Omental fat pad (tissue), 4 donors: ENCODE data around the gene TEDC1. TPM values are rescaled to one million over a fixed set of nuclear protein-coding genes. Genes with fewer than 3 reads are reported as not detected.
A peak's percentile ranks its signal among the peaks of the same experiment; 100 is the strongest.

Experiments used
- ATAC-seq: fragments of 150-250 bp; one replicate; pipeline ENCODE4 v1.9.1; 2016; ENCODE audit warnings: mild to moderate bottlenecking, moderate library complexity; ENCODE audit not compliant: low FRiP score
- DNase-seq: peaks from one replicate; pipeline ENCODE4 v3.0.0-alpha.2; 2019; ENCODE audit warnings: low spot score
- CTCF ChIP-seq, 3 donors: fragments of 450-650 bp; IDR thresholded peaks; one replicate each; pipeline ENCODE4 v1.5.1; 2016 to 2017; ENCODE audit warnings: antibody characterized with exemption in 3 of 3, mild to moderate bottlenecking in 3 of 3, moderate library complexity in 2 of 3
- total RNA-seq, 4 donors: library from RNA; depleted of rRNA; stranded (reverse); fragments of >200 nt; gene quantifications; one replicate each; pipeline ENCODE4 v1.1.0, GENCODE V29; 2016

The TEDC1 gene
- total RNA-seq, 4 donors from 2014 or later: 2.8 to 18.9 (median 7.4) TPM

- no peak for TF ChIP-seq CTCF (IDR thresholded peaks at IDR 0.05)
- ATAC-seq (no peak), DNase-seq (peak; percentile 11)
These were observed 8.4 kb downstream of the TEDC1 start for GRCh38 chr14:105499256-105500035.

GRCh38 chr14:105500036-105500725 lies 9.1 kb downstream of the TEDC1 start:
- ATAC-seq: no peak
- no peak for DNase-seq
- TF ChIP-seq CTCF (IDR thresholded peaks at IDR 0.05): no peak

- no peak for ATAC-seq
- no peak for TF ChIP-seq CTCF (IDR thresholded peaks at IDR 0.05)
- no peak for DNase-seq
These were observed 9.7 kb downstream of the TEDC1 start for GRCh38 chr14:105500726-105501101.

- ATAC-seq (no peak), DNase-seq (no peak)
- no peak for TF ChIP-seq CTCF (IDR thresholded peaks at IDR 0.05)
These were observed 10.7 kb downstream of the TEDC1 start for GRCh38 chr14:105501504-105502291.

- no peak for TF ChIP-seq CTCF (IDR thresholded peaks at IDR 0.05)
- DNase-seq (no peak), ATAC-seq (no peak)
These were observed 11.6 kb downstream of the TEDC1 start for GRCh38 chr14:105502446-105503295.

- no peak for TF ChIP-seq CTCF (IDR thresholded peaks at IDR 0.05)
- no peak for DNase-seq
- ATAC-seq: no peak
These were observed 12.2 kb downstream of the TEDC1 start for GRCh38 chr14:105503296-105503640.
